ENCODE measurements around the gene RNASE8.

Gene RNASE8

DNA sequence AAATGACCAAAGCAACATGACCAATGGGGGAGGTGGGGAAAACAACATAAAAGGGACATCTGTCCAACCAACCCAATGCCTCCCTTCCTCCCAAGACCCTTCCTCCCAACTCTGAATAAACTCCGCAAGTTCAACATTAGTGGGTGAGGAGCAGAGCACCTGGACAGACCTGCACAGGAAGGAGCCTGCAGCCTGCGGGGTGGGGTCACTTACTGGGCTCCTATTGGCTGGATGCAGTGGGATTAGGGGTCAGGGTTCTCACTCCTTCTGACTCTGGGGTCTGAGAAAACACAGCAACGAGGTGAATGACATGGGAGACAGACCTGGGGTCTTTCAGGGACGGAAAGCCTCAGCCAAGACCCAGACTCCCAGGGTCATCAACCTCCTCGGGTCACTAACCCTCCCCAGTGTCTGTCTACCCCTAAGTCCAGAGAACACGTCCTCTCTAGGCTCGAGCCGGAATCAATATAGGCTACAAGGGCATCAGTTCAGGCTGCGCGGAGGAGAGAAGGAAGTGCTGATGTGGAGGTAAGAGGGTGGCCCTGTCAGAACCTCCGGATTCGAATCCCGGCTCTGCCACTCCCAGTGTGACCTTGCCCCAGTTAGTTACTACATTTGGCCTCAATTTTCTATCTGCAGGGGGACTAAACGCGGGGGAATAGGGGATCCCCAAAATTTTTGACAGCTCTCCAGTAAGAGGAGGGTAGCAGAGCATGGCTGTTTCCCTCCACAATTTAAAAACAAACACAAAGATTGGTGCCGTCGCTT, 33.6 kb upstream of the RNASE8 start:
- no peaks in the 10 kb centered on the region for H3K9me3 Mint-ChIP-seq
- no peaks in the 10 kb centered on the region for H3K36me3 Mint-ChIP-seq (ENCODE audit: low read depth)
- H3K4me1 Mint-ChIP-seq (ENCODE audit: low read depth): peaks cover 69% of the 10 kb centered on the region
- H3K4me3 Mint-ChIP-seq: peak overlapping the region; percentile 66
- H3K27ac Mint-ChIP-seq: peak overlapping the region; percentile 59
- intact Hi-C loops (cut with micrococcal nuclease): no loop called here
- peaks cover 35% of the 10 kb centered on the region for H3K27me3 Mint-ChIP-seq

GRCh38 chr14:21024585-21025370, 32.8 kb upstream of the RNASE8 start, which contains the start of gene NDRG2:
Gene NDRG2, minus strand, starts transcription at chr14:21025061. Its CDS starts 1,746 bp downstream, at chr14:21023315.
- Mint-ChIP-seq H3K4me1 (ENCODE audit: low read depth) (peaks cover 61% of the 10 kb centered on the region), H3K9me3 (no peaks in the 10 kb centered on the region), H3K36me3 (ENCODE audit: low read depth) (no peaks in the 10 kb centered on the region), H3K4me3 (peak within 1 kb of the TSS; percentile 66), H3K27ac (peak within 1 kb of the TSS; percentile 59), H3K27me3 (peaks cover 38% of the 10 kb centered on the region)
- intact Hi-C loops (cut with micrococcal nuclease): no loop called here

DNA sequence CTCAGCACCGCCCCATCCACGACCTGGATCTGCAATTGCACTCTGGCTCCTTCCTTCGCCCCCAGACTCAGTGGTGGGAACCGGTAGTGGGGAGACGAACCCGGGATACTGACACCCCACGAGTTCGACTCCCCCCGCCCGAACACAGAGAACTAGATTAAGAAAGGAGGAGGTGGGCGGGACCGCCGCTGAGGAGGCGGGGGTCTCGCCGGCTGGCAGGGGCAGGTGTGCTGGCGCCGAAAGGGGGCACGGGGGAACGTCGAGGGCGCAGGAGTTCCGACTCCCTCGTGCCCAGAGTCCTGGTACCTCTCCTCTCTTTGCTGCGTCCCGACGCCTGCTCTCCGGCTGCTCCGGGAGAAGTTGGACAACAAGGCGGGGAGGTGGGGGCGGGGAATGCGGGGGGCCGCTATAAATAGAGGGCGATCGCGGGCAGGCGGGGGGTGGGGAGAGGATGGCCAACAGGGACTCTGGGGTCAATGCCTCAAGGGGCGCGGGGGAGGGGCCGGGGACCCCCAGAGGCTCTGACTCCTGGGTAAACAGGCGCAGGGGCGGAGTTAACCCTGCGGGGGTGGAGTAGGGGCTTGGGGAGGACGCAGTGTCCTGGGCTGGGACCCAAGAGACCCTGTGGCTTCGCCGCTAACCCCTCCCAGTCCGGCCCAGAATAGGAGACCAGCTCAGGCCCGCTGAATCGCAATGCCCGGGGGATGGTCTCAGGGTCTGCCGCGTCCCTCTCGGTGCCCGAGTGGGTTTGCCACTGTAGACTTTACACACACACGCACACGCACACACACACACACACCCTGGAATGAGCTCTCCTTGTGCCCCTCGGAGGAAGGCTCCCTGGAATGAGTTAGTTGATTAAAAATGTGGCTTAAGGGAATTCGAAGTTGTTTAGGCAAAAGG, 32.0 kb upstream of the RNASE8 start:
- H3K27ac Mint-ChIP-seq: peak overlapping the region; percentile 59
- H3K36me3 Mint-ChIP-seq (ENCODE audit: low read depth): no peaks in the 10 kb centered on the region
- peaks cover 41% of the 10 kb centered on the region for H3K27me3 Mint-ChIP-seq
- peaks cover 54% of the 10 kb centered on the region for H3K4me1 Mint-ChIP-seq (ENCODE audit: low read depth)
- H3K4me3 Mint-ChIP-seq: peak overlapping the region; percentile 63
- intact Hi-C loops (cut with micrococcal nuclease): no loop called here
- H3K9me3 Mint-ChIP-seq: no peaks in the 10 kb centered on the region

DNA sequence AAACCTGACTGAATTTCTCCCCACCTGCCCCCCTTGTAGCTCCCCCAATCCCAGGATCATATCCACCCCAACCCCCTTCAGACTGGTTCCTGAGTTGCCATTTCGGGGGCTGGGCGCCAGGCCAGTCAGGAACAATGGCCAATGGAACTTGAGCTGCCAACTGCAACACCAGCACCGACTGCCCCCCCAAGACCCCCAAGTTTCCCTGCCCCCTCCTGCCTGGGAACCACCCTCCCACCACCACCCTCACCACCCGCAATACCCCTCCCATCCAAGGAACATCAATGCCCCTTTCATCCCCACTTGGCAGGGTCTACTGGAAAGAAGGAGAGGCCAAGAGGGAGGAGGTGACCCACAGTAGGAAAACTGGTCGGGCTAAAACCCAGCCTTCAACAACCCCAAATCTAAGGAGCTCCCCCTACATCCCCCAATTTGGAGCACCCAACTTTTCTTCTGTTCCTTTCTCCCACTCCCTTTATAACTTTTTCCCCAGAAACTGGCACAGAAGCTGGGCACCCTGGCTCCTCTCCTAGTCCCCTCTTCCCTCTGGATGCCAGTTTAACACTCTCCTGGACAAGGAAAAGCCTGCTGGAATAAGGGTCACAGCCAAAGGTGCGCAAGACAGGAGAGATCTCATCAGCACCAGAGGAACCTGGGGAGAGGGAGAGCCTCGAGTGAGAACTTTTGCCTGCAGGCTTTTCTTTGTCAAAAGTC, 31.2 kb upstream of the RNASE8 start:
- Mint-ChIP-seq H3K4me3 (no peak overlapping the region), H3K27me3 (peaks cover 41% of the 10 kb centered on the region), H3K27ac (no peak overlapping the region), H3K36me3 (ENCODE audit: low read depth) (no peaks in the 10 kb centered on the region), H3K4me1 (ENCODE audit: low read depth) (peaks cover 46% of the 10 kb centered on the region), H3K9me3 (no peaks in the 10 kb centered on the region)
- intact Hi-C loops (cut with micrococcal nuclease): no loop called here

GRCh38 chr14:21026988-21027315, 30.7 kb upstream of the RNASE8 start:
- intact Hi-C loops (cut with micrococcal nuclease): no loop called here

DNA sequence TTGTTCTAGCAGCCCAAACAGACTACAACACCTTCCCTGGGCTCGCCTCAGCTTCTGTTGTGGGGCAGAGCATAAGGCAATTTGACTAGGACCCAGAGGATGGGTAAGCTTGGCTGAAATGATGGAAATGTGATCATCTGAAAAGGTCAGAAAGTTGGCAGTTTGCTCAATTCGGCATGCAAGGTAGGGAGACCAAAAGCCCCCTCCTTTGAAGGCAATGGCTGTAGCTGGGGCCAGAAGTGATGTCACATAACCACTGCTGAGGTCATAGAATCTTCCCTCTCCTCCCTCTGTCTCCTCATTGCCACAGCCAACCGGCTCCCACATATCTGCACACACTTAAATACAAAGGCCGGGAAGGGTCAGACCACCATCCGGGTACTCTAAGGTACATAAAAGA, 27.7 kb upstream of the RNASE8 start, which contains the start of gene TPPP2:
TPPP2 (plus strand) TSS at position 301 of the 400 bp plus-strand sequence. CDS start 365 bp downstream, outside the sequence.
- H3K27me3 Mint-ChIP-seq: peaks cover 28% of the 10 kb centered on the region
- peaks cover 41% of the 10 kb centered on the region for H3K4me1 Mint-ChIP-seq (ENCODE audit: low read depth)
- no peak within 1 kb of the TSS for H3K27ac Mint-ChIP-seq
- intact Hi-C loops (cut with micrococcal nuclease): no loop called here
- H3K36me3 Mint-ChIP-seq (ENCODE audit: low read depth): no peaks in the 10 kb centered on the region
- H3K4me3 Mint-ChIP-seq: no peak within 1 kb of the TSS
- H3K9me3 Mint-ChIP-seq: no peaks in the 10 kb centered on the region

More at GRCh38 chr14:21026988-21027315, 30.7 kb upstream of the RNASE8 start:
- no peaks in the 10 kb centered on the region for H3K9me3 Mint-ChIP-seq
- no peak overlapping the region for H3K4me3 Mint-ChIP-seq
- no peaks in the 10 kb centered on the region for H3K36me3 Mint-ChIP-seq (ENCODE audit: low read depth)
- H3K27ac Mint-ChIP-seq: no peak overlapping the region
- peaks cover 41% of the 10 kb centered on the region for H3K27me3 Mint-ChIP-seq
- H3K4me1 Mint-ChIP-seq (ENCODE audit: low read depth): peaks cover 44% of the 10 kb centered on the region

GRCh38 chr14:21030531-21030930, 27.1 kb upstream of the RNASE8 start:
- no peaks in the 10 kb centered on the region for H3K9me3 Mint-ChIP-seq
- no peak overlapping the region for H3K27ac Mint-ChIP-seq
- peaks cover 24% of the 10 kb centered on the region for H3K27me3 Mint-ChIP-seq
- no peak overlapping the region for H3K4me3 Mint-ChIP-seq
- intact Hi-C loops (cut with micrococcal nuclease): no loop called here
- H3K4me1 Mint-ChIP-seq (ENCODE audit: low read depth): peaks cover 42% of the 10 kb centered on the region
- no peaks in the 10 kb centered on the region for H3K36me3 Mint-ChIP-seq (ENCODE audit: low read depth)

DNA sequence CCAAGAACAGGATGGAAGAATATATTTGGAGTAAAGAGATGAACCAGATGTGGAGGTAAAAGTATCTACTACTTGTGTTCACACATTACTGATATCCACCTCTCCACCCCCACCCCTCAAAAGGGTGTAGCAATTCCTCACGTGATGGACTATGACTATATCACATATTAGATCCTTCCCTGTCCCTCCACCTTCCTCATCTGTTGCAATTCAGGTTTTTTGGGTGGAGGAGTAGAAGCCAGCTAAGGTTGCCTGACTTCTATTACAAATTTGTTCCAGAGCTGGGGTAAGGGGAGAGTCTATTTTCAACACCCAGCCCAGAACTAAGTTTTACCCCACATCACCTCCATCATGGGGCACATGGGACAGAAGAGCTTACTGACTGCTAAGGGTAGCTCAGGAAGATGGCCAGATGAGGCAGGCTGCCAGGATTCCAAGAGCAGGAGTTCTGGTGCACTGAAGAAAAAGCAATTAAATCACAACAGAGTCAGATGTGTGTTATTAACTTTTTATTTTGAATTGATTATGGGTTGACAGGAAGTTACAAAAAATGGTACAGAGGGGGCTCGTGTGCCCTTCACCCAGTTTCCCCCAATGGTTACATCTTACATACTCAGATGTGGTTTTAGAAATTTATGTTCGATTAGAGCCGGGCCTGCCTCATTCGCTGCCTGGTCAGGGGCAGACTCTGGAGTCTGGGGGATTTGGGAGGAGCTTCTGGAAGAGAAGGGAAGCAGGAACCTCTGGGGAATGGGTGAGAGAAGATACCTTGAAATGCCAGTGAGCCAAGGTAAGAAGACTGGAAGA, 25.1 kb upstream of the RNASE8 start:
- Mint-ChIP-seq H3K9me3 (no peaks in the 10 kb centered on the region), H3K4me1 (ENCODE audit: low read depth) (peaks cover 51% of the 10 kb centered on the region), H3K4me3 (no peak overlapping the region), H3K27me3 (peaks cover 11% of the 10 kb centered on the region), H3K27ac (peak overlapping the region; percentile 21), H3K36me3 (ENCODE audit: low read depth) (no peaks in the 10 kb centered on the region)
- intact Hi-C loops (cut with micrococcal nuclease): no loop called here

GRCh38 chr14:21033133-21033698, 24.4 kb upstream of the RNASE8 start:
- Mint-ChIP-seq H3K4me1 (ENCODE audit: low read depth) (peaks cover 51% of the 10 kb centered on the region), H3K4me3 (no peak overlapping the region), H3K27me3 (peaks cover 11% of the 10 kb centered on the region), H3K9me3 (no peaks in the 10 kb centered on the region), H3K36me3 (ENCODE audit: low read depth) (no peaks in the 10 kb centered on the region), H3K27ac (peak overlapping the region; percentile 21)
- intact Hi-C loops (cut with micrococcal nuclease): no loop called here

GRCh38 chr14:21034707-21035106, 22.9 kb upstream of the RNASE8 start, which contains the start of gene RNASE13:
Gene RNASE13, minus strand, starts transcription at chr14:21034807. Its CDS starts 519 bp downstream, at chr14:21034288.
- no peak within 1 kb of the TSS for H3K4me3 Mint-ChIP-seq
- no peaks in the 10 kb centered on the region for H3K9me3 Mint-ChIP-seq
- no peaks in the 10 kb centered on the region for H3K36me3 Mint-ChIP-seq (ENCODE audit: low read depth)
- peaks cover 59% of the 10 kb centered on the region for H3K4me1 Mint-ChIP-seq (ENCODE audit: low read depth)
- intact Hi-C loops (cut with micrococcal nuclease): no loop called here
- peak within 1 kb of the TSS; percentile 21 for H3K27ac Mint-ChIP-seq
- peaks cover 9% of the 10 kb centered on the region for H3K27me3 Mint-ChIP-seq

GRCh38 chr14:21036751-21037150, 20.9 kb upstream of the RNASE8 start:
- intact Hi-C loops (cut with micrococcal nuclease): no loop called here
- Mint-ChIP-seq H3K27me3 (peaks cover 6% of the 10 kb centered on the region), H3K27ac (peak overlapping the region; percentile 38), H3K4me1 (ENCODE audit: low read depth) (peaks cover 64% of the 10 kb centered on the region), H3K9me3 (no peaks in the 10 kb centered on the region), H3K4me3 (no peak overlapping the region), H3K36me3 (ENCODE audit: low read depth) (no peaks in the 10 kb centered on the region)

DNA sequence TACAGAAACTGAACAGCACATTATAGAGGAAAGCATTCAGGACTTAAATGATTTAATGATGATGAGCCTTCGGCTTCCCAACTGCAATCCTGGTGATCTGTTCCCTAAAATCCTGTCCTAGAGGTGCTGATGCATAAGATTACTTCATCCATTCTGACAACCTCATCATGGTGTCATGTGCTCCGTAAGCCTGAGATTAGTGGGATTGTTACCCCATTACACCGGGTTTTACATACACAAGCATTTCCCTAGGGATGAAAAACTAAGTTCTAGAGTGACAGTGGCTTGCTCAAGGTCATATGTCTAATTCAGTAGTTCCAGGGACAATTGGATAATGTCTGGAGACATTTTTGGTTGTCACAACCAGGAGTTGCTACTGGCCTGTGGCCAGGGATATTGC, 20.5 kb upstream of the RNASE8 start:
- H3K9me3 Mint-ChIP-seq: no peaks in the 10 kb centered on the region
- H3K27me3 Mint-ChIP-seq: peaks cover 5% of the 10 kb centered on the region
- H3K36me3 Mint-ChIP-seq (ENCODE audit: low read depth): no peaks in the 10 kb centered on the region
- intact Hi-C loops (cut with micrococcal nuclease): no loop called here
- H3K4me3 Mint-ChIP-seq: no peak overlapping the region
- H3K4me1 Mint-ChIP-seq (ENCODE audit: low read depth): peaks cover 62% of the 10 kb centered on the region
- no peak overlapping the region for H3K27ac Mint-ChIP-seq
